Kidney epithelial cell (primary cell): ENCODE data around the gene HPCA. TPM values are rescaled to one million over a fixed set of nuclear protein-coding genes. Genes with fewer than 3 reads are reported as not detected.

Experiments
- DNase-seq: peaks from one replicate; pipeline ENCODE4 v3.0.0-alpha.2; 2010; ENCODE audit warnings: low read depth
- H3K27me3 ChIP-seq: 2 replicates; pipeline ENCODE4 v1.6.0; 2011; ENCODE audit warnings: low read length; ENCODE audit not compliant: control insufficient read depth, insufficient read depth
- H3K36me3 ChIP-seq: 2 replicates; pipeline ENCODE4 v1.5.1; 2011; ENCODE audit warnings: low read length; ENCODE audit not compliant: control insufficient read depth, insufficient read depth
- H3K4me3 ChIP-seq: 2 replicates; pipeline ENCODE4 v1.5.1; 2011; ENCODE audit warnings: low read depth, mild to moderate bottlenecking, control low read depth, low read length
- total RNA-seq: library from RNA; depleted of rRNA; stranded (reverse); fragments of >200 nt; gene quantifications from 2 replicates; pipeline ENCODE4 v1.2.3, GENCODE V29; 2015
- TF ChIP-seq, protein P1 (sequence below): IDR thresholded peaks from 2 replicates; pipeline ENCODE4 v1.5.1; 2011; ENCODE audit warnings: mild to moderate bottlenecking, moderate library complexity, low read length, control low read depth, inconsistent platforms; ENCODE audit not compliant: insufficient read depth, poor library complexity, severe bottlenecking

The HPCA gene
- total RNA-seq, 1 donor from 2014 or later, result not detected

DNA sequence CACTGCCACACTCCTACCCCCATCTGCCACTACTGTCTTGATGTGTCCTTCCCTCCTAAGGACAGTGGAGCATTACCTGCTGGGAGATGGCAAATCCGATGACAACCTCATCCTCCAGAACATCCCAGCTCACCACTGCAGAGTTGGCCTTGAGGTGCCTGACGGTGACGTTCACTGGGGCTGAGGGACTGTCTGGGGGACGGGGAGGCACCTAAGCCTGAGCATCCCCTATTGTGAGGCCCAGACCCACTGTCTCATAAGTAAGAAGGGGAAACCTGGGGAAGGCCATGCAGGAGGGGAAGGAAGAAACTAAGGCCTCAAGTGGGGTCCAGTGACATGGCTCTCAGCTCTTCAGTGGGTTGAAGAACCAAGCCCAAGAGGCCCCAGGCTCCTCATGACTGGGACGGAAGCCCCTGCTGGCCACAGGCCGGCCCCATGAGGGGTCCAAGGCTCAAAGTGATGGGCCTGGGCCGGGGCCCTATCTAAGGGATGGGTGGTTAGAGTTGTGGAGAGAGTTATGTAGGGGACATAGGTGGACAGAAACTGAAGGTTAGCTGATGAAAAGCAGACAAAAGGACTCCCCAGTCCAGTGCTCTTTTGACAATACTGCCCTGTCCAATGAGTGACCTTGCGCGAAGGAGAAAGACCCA, 17.4 kb upstream of the HPCA start:
- TF ChIP-seq, protein P1, sequence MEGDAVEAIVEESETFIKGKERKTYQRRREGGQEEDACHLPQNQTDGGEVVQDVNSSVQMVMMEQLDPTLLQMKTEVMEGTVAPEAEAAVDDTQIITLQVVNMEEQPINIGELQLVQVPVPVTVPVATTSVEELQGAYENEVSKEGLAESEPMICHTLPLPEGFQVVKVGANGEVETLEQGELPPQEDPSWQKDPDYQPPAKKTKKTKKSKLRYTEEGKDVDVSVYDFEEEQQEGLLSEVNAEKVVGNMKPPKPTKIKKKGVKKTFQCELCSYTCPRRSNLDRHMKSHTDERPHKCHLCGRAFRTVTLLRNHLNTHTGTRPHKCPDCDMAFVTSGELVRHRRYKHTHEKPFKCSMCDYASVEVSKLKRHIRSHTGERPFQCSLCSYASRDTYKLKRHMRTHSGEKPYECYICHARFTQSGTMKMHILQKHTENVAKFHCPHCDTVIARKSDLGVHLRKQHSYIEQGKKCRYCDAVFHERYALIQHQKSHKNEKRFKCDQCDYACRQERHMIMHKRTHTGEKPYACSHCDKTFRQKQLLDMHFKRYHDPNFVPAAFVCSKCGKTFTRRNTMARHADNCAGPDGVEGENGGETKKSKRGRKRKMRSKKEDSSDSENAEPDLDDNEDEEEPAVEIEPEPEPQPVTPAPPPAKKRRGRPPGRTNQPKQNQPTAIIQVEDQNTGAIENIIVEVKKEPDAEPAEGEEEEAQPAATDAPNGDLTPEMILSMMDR, result no peak
- DNase-seq, result no peak
- Histone ChIP-seq H3K36me3 (no peaks in the 10 kb centered on the region), H3K27me3 (peaks cover 26% of the 10 kb centered on the region), H3K4me3 (no peak overlapping the region)

- TF ChIP-seq, protein P1, result no peak
- H3K36me3 ChIP-seq, result no peaks in the 10 kb centered on the region
- H3K4me3 ChIP-seq, result no peak overlapping the region
- peaks cover 26% of the 10 kb centered on the region for H3K27me3 ChIP-seq
- DNase-seq, result no peak
These were observed 16.2 kb upstream of the HPCA start for GRCh38 chr1:32869923-32870614.

DNA sequence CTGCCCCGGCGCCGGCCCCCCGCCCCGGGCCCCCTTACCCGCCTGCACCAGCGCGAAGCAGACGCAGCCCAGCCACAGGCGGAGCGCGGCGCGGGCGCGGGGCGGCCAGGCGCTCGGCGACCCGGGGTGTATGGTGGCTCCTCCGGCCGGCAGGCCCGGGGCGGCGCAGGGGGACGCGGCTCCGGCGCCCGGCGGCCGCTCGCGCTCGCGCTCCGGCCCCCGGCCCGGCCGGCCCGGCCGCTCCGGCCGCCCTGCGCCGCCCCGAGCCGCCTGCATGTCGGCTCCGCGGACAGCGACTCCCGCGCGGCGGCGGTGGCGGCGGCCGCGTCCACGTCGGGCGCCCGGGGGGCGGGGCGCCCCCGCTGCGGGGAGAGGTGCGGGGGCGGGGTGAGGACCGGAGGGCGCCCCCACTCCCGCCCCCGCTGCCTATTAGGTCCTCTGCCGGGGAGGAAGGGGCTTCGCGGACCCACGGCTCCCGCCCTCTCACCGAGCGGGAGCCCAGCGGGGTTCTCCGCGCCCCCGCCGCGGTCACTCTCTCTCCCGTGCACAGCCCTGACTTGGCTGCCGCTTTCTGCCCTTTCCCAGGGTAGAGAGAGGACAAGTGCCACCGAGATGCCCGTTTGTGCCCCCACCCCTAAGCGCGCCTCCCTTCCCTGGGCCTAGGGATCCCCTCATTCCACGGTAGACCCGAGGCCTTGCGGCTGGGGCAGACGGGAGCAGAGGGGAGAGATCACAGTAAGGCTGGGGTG, 15.5 kb upstream of the HPCA start, which contains the start of gene FNDC5:
TSS of gene FNDC5 (minus strand) at position 298 of the 749 bp plus-strand sequence.
- Histone ChIP-seq H3K36me3 (no peaks in the 10 kb centered on the region), H3K27me3 (peaks cover 26% of the 10 kb centered on the region), H3K4me3 (peak within 1 kb of the TSS; percentile 32)
- DNase-seq, result no peak
- TF ChIP-seq, protein P1, result no peak

- DNase-seq, result no peak
These were observed 14.7 kb upstream of the HPCA start for GRCh38 chr1:32871364-32872191.

GRCh38 chr1:32872192-32872460, 14.2 kb upstream of the HPCA start:
- no peak for DNase-seq
- no peaks in the 10 kb centered on the region for H3K36me3 ChIP-seq
- H3K4me3 ChIP-seq, result no peak overlapping the region
- peaks cover 26% of the 10 kb centered on the region for H3K27me3 ChIP-seq
- TF ChIP-seq, protein P1, result no peak

More at GRCh38 chr1:32871364-32872191, 14.7 kb upstream of the HPCA start:
- Histone ChIP-seq H3K27me3 (peaks cover 26% of the 10 kb centered on the region), H3K4me3 (no peak overlapping the region), H3K36me3 (no peaks in the 10 kb centered on the region)
- TF ChIP-seq, protein P1, result no peak
